ENCODE data around the gene SLC26A8.

Gene SLC26A8

GRCh38 chr6:36066817-36067216, 42.4 kb upstream of the SLC26A8 start:
- H3K4me1 ChIP-seq (ENCODE audit: control insufficient read depth, insufficient read depth, low read length), result peaks cover 8% of the 10 kb centered on the region; the same call in 1 of the 2 replicates

GRCh38 chr6:36065916-36066315, 41.5 kb upstream of the SLC26A8 start:
- Histone ChIP-seq H3K27ac (ENCODE audit: low read depth, low read length) (no peak overlapping the region), H3K9me3 (ENCODE audit: control insufficient read depth, insufficient read depth, low read length) (no peaks in the 10 kb centered on the region), H3K4me3 (ENCODE audit: low read depth, low read length) (no peak overlapping the region), H3K4me1 (ENCODE audit: control insufficient read depth, insufficient read depth, low read length) (peaks cover 8% of the 10 kb centered on the region; the same call in 1 of the 2 replicates), H3K36me3 (ENCODE audit: control insufficient read depth, insufficient read depth, low read length) (peaks cover 9% of the 10 kb centered on the region; the same call in 1 of the 2 replicates), H3K9ac (ENCODE audit: low read depth, low read length) (no peak overlapping the region), H3K27me3 (ENCODE audit: control insufficient read depth, insufficient read depth, low read length) (no peaks in the 10 kb centered on the region)

More at GRCh38 chr6:36066817-36067216, 42.4 kb upstream of the SLC26A8 start:
- H3K9ac ChIP-seq (ENCODE audit: low read depth, low read length), result no peak overlapping the region
- H3K27me3 ChIP-seq (ENCODE audit: control insufficient read depth, insufficient read depth, low read length), result no peaks in the 10 kb centered on the region
- no peaks in the 10 kb centered on the region for H3K9me3 ChIP-seq (ENCODE audit: control insufficient read depth, insufficient read depth, low read length)
- H3K4me3 ChIP-seq (ENCODE audit: low read depth, low read length), result no peak overlapping the region
- H3K36me3 ChIP-seq (ENCODE audit: control insufficient read depth, insufficient read depth, low read length), result no peaks in the 10 kb centered on the region; the same call in 1 of the 2 replicates
- no peak overlapping the region for H3K27ac ChIP-seq (ENCODE audit: low read depth, low read length)

- Histone ChIP-seq H3K27me3 (ENCODE audit: control insufficient read depth, insufficient read depth, low read length) (no peaks in the 10 kb centered on the region), H3K4me3 (ENCODE audit: low read depth, low read length) (no peak overlapping the region), H3K9me3 (ENCODE audit: control insufficient read depth, insufficient read depth, low read length) (no peaks in the 10 kb centered on the region), H3K9ac (ENCODE audit: low read depth, low read length) (no peak overlapping the region), H3K4me1 (ENCODE audit: control insufficient read depth, insufficient read depth, low read length) (peaks cover 8% of the 10 kb centered on the region; the same call in 1 of the 2 replicates), H3K27ac (ENCODE audit: low read depth, low read length) (no peak overlapping the region), H3K36me3 (ENCODE audit: control insufficient read depth, insufficient read depth, low read length) (peaks cover 16% of the 10 kb centered on the region)
These were observed 40.4 kb upstream of the SLC26A8 start for GRCh38 chr6:36064770-36065396.

- Histone ChIP-seq H3K9ac (ENCODE audit: low read depth, low read length) (no peak overlapping the region), H3K36me3 (ENCODE audit: control insufficient read depth, insufficient read depth, low read length) (peaks cover 24% of the 10 kb centered on the region), H3K27ac (ENCODE audit: low read depth, low read length) (no peak overlapping the region), H3K27me3 (ENCODE audit: control insufficient read depth, insufficient read depth, low read length) (no peaks in the 10 kb centered on the region), H3K4me3 (ENCODE audit: low read depth, low read length) (no peak overlapping the region), H3K9me3 (ENCODE audit: control insufficient read depth, insufficient read depth, low read length) (no peaks in the 10 kb centered on the region), H3K4me1 (ENCODE audit: control insufficient read depth, insufficient read depth, low read length) (peaks cover 8% of the 10 kb centered on the region; the same call in 1 of the 2 replicates)
These were observed 39.0 kb upstream of the SLC26A8 start for GRCh38 chr6:36063318-36064060.

GRCh38 chr6:36062247-36062646, 37.8 kb upstream of the SLC26A8 start:
- H3K27me3 ChIP-seq (ENCODE audit: control insufficient read depth, insufficient read depth, low read length), result no peaks in the 10 kb centered on the region
- no peak overlapping the region for H3K9ac ChIP-seq (ENCODE audit: low read depth, low read length)
- peaks cover 8% of the 10 kb centered on the region; the same call in 1 of the 2 replicates for H3K4me1 ChIP-seq (ENCODE audit: control insufficient read depth, insufficient read depth, low read length)
- no peak overlapping the region for H3K27ac ChIP-seq (ENCODE audit: low read depth, low read length)
- H3K9me3 ChIP-seq (ENCODE audit: control insufficient read depth, insufficient read depth, low read length), result no peaks in the 10 kb centered on the region
- H3K4me3 ChIP-seq (ENCODE audit: low read depth, low read length), result no peak overlapping the region
- H3K36me3 ChIP-seq (ENCODE audit: control insufficient read depth, insufficient read depth, low read length), result peaks cover 24% of the 10 kb centered on the region

- no peak overlapping the region for H3K4me3 ChIP-seq (ENCODE audit: low read depth, low read length)
- H3K27ac ChIP-seq (ENCODE audit: low read depth, low read length), result no peak overlapping the region
- no peaks in the 10 kb centered on the region for H3K27me3 ChIP-seq (ENCODE audit: control insufficient read depth, insufficient read depth, low read length)
- peaks cover 24% of the 10 kb centered on the region for H3K36me3 ChIP-seq (ENCODE audit: control insufficient read depth, insufficient read depth, low read length)
- H3K9me3 ChIP-seq (ENCODE audit: control insufficient read depth, insufficient read depth, low read length), result no peaks in the 10 kb centered on the region
- H3K9ac ChIP-seq (ENCODE audit: low read depth, low read length), result no peak overlapping the region
- H3K4me1 ChIP-seq (ENCODE audit: control insufficient read depth, insufficient read depth, low read length), result peaks cover 8% of the 10 kb centered on the region
These were observed 36.8 kb upstream of the SLC26A8 start for GRCh38 chr6:36061236-36061635.

- Histone ChIP-seq H3K4me3 (ENCODE audit: low read depth, low read length) (no peak overlapping the region), H3K27me3 (ENCODE audit: control insufficient read depth, insufficient read depth, low read length) (no peaks in the 10 kb centered on the region), H3K27ac (ENCODE audit: low read depth, low read length) (no peak overlapping the region), H3K9ac (ENCODE audit: low read depth, low read length) (no peak overlapping the region), H3K9me3 (ENCODE audit: control insufficient read depth, insufficient read depth, low read length) (no peaks in the 10 kb centered on the region), H3K4me1 (ENCODE audit: control insufficient read depth, insufficient read depth, low read length) (no peaks in the 10 kb centered on the region; the same call in 1 of the 2 replicates), H3K36me3 (ENCODE audit: control insufficient read depth, insufficient read depth, low read length) (peaks cover 21% of the 10 kb centered on the region)
These were observed 31.7 kb upstream of the SLC26A8 start for GRCh38 chr6:36056178-36056577.

GRCh38 chr6:36054956-36055355, 30.5 kb upstream of the SLC26A8 start:
- H3K4me3 ChIP-seq (ENCODE audit: low read depth, low read length), result no peak overlapping the region
- H3K9ac ChIP-seq (ENCODE audit: low read depth, low read length), result no peak overlapping the region
- peaks cover 12% of the 10 kb centered on the region for H3K36me3 ChIP-seq (ENCODE audit: control insufficient read depth, insufficient read depth, low read length)
- H3K4me1 ChIP-seq (ENCODE audit: control insufficient read depth, insufficient read depth, low read length), result no peaks in the 10 kb centered on the region; the same call in 1 of the 2 replicates
- H3K27ac ChIP-seq (ENCODE audit: low read depth, low read length), result no peak overlapping the region
- no peaks in the 10 kb centered on the region for H3K27me3 ChIP-seq (ENCODE audit: control insufficient read depth, insufficient read depth, low read length)
- no peaks in the 10 kb centered on the region for H3K9me3 ChIP-seq (ENCODE audit: control insufficient read depth, insufficient read depth, low read length)

GRCh38 chr6:36054415-36054814, 30.0 kb upstream of the SLC26A8 start:
- no peaks in the 10 kb centered on the region for H3K9me3 ChIP-seq (ENCODE audit: control insufficient read depth, insufficient read depth, low read length)
- no peaks in the 10 kb centered on the region; the same call in 1 of the 2 replicates for H3K4me1 ChIP-seq (ENCODE audit: control insufficient read depth, insufficient read depth, low read length)
- no peak overlapping the region for H3K4me3 ChIP-seq (ENCODE audit: low read depth, low read length)
- no peak overlapping the region for H3K9ac ChIP-seq (ENCODE audit: low read depth, low read length)
- H3K36me3 ChIP-seq (ENCODE audit: control insufficient read depth, insufficient read depth, low read length), result peaks cover 6% of the 10 kb centered on the region
- no peak overlapping the region for H3K27ac ChIP-seq (ENCODE audit: low read depth, low read length)
- no peaks in the 10 kb centered on the region for H3K27me3 ChIP-seq (ENCODE audit: control insufficient read depth, insufficient read depth, low read length)

GRCh38 chr6:36053878-36054277, 29.4 kb upstream of the SLC26A8 start:
- Histone ChIP-seq H3K36me3 (ENCODE audit: control insufficient read depth, insufficient read depth, low read length) (0 out of 2 replicates have a peak, but pooled peaks cover 3% of the 10 kb centered on the region), H3K27me3 (ENCODE audit: control insufficient read depth, insufficient read depth, low read length) (no peaks in the 10 kb centered on the region), H3K27ac (ENCODE audit: low read depth, low read length) (no peak overlapping the region), H3K4me3 (ENCODE audit: low read depth, low read length) (no peak overlapping the region), H3K9me3 (ENCODE audit: control insufficient read depth, insufficient read depth, low read length) (no peaks in the 10 kb centered on the region), H3K4me1 (ENCODE audit: control insufficient read depth, insufficient read depth, low read length) (no peaks in the 10 kb centered on the region; the same call in 1 of the 2 replicates), H3K9ac (ENCODE audit: low read depth, low read length) (no peak overlapping the region)

- H3K9ac ChIP-seq (ENCODE audit: low read depth, low read length), result no peak overlapping the region
- H3K27me3 ChIP-seq (ENCODE audit: control insufficient read depth, insufficient read depth, low read length), result no peaks in the 10 kb centered on the region
- H3K4me3 ChIP-seq (ENCODE audit: low read depth, low read length), result no peak overlapping the region
- H3K9me3 ChIP-seq (ENCODE audit: control insufficient read depth, insufficient read depth, low read length), result no peaks in the 10 kb centered on the region
- no peaks in the 10 kb centered on the region; the same call in 1 of the 2 replicates for H3K4me1 ChIP-seq (ENCODE audit: control insufficient read depth, insufficient read depth, low read length)
- 0 out of 2 replicates have a peak, but pooled peaks cover 3% of the 10 kb centered on the region for H3K36me3 ChIP-seq (ENCODE audit: control insufficient read depth, insufficient read depth, low read length)
- no peak overlapping the region for H3K27ac ChIP-seq (ENCODE audit: low read depth, low read length)
These were observed 27.7 kb upstream of the SLC26A8 start for GRCh38 chr6:36052097-36052496.

All from HUES48 (cell line).